ENCODE results near the gene C1orf210.

DNA sequence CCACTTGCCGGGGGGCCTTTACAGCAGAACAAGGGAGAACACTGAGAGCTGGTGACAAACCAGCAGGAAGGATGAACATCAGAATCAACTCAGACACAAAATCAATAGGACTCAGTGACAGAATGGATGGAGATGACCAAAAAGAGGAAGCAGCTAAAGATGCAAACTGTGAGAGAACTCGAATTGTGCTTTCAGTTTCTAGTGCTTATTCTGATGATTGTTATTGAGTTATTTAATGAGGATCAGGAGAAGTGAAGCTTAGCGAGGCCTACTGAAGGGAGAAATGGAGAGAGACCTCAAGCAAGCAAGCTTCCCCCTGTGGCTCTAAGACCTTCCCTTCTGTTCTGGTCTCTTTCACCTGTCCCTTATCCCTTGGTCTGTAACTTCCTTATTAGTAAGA lies 45.9 kb downstream of the C1orf210 start:
- TF ChIP-seq CEBPB (IDR thresholded peaks at IDR 0.05; ENCODE audit: low read depth) = no peak
- TF ChIP-seq POLR2A (IDR thresholded peaks at IDR 0.05; ENCODE audit: borderline replicate concordance, extremely low read depth, insufficient read depth, insufficient read length) = no peak
- TF ChIP-seq EZH2 (IDR thresholded peaks at IDR 0.05) = no peak
- TF ChIP-seq, protein P1, sequence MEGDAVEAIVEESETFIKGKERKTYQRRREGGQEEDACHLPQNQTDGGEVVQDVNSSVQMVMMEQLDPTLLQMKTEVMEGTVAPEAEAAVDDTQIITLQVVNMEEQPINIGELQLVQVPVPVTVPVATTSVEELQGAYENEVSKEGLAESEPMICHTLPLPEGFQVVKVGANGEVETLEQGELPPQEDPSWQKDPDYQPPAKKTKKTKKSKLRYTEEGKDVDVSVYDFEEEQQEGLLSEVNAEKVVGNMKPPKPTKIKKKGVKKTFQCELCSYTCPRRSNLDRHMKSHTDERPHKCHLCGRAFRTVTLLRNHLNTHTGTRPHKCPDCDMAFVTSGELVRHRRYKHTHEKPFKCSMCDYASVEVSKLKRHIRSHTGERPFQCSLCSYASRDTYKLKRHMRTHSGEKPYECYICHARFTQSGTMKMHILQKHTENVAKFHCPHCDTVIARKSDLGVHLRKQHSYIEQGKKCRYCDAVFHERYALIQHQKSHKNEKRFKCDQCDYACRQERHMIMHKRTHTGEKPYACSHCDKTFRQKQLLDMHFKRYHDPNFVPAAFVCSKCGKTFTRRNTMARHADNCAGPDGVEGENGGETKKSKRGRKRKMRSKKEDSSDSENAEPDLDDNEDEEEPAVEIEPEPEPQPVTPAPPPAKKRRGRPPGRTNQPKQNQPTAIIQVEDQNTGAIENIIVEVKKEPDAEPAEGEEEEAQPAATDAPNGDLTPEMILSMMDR (IDR thresholded peaks at IDR 0.05 in 2 of 3, conservative IDR thresholded peaks at IDR 0.05 in 1 of 3; ENCODE audit: borderline replicate concordance in 1 of 3, insufficient read depth in 1 of 3, low read depth in 2 of 3, low read length in 2 of 3) = no peak
- TF ChIP-seq, protein P2, sequence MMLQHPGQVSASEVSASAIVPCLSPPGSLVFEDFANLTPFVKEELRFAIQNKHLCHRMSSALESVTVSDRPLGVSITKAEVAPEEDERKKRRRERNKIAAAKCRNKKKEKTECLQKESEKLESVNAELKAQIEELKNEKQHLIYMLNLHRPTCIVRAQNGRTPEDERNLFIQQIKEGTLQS (IDR thresholded peaks at IDR 0.05) = no peak
- TF ChIP-seq, protein P3, sequence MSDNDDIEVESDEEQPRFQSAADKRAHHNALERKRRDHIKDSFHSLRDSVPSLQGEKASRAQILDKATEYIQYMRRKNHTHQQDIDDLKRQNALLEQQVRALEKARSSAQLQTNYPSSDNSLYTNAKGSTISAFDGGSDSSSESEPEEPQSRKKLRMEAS (IDR thresholded peaks at IDR 0.05) = no peak
- TF ChIP-seq, protein P4, sequence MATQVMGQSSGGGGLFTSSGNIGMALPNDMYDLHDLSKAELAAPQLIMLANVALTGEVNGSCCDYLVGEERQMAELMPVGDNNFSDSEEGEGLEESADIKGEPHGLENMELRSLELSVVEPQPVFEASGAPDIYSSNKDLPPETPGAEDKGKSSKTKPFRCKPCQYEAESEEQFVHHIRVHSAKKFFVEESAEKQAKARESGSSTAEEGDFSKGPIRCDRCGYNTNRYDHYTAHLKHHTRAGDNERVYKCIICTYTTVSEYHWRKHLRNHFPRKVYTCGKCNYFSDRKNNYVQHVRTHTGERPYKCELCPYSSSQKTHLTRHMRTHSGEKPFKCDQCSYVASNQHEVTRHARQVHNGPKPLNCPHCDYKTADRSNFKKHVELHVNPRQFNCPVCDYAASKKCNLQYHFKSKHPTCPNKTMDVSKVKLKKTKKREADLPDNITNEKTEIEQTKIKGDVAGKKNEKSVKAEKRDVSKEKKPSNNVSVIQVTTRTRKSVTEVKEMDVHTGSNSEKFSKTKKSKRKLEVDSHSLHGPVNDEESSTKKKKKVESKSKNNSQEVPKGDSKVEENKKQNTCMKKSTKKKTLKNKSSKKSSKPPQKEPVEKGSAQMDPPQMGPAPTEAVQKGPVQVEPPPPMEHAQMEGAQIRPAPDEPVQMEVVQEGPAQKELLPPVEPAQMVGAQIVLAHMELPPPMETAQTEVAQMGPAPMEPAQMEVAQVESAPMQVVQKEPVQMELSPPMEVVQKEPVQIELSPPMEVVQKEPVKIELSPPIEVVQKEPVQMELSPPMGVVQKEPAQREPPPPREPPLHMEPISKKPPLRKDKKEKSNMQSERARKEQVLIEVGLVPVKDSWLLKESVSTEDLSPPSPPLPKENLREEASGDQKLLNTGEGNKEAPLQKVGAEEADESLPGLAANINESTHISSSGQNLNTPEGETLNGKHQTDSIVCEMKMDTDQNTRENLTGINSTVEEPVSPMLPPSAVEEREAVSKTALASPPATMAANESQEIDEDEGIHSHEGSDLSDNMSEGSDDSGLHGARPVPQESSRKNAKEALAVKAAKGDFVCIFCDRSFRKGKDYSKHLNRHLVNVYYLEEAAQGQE (IDR thresholded peaks at IDR 0.05; ENCODE audit: low read depth) = no peak
- no peak for TF ChIP-seq ZNF274 (IDR thresholded peaks at IDR 0.05; ENCODE audit: low read depth, low read length)
- TF ChIP-seq ZFX (IDR thresholded peaks at IDR 0.05) = no peak
- TF ChIP-seq EZH2phosphoT487 (IDR thresholded peaks at IDR 0.05; ENCODE audit: borderline replicate concordance) = no peak
- TF ChIP-seq RAD21 (IDR thresholded peaks at IDR 0.05; ENCODE audit: low read depth) = no peak
- no peak for TF ChIP-seq POLR2AphosphoS5 (IDR thresholded peaks at IDR 0.05; ENCODE audit: low read depth, low read length)
